ENCODE data around the gene CSH2. TPM values are rescaled to one million over a fixed set of nuclear protein-coding genes. Genes with fewer than 3 reads are reported as not detected.

The CSH2 gene
- total and polyA plus RNA-seq, 2 of the 13 experiments (the other 11 are each of a cell fraction or from before 2014, with no cell fraction given), result not detected

DNA sequence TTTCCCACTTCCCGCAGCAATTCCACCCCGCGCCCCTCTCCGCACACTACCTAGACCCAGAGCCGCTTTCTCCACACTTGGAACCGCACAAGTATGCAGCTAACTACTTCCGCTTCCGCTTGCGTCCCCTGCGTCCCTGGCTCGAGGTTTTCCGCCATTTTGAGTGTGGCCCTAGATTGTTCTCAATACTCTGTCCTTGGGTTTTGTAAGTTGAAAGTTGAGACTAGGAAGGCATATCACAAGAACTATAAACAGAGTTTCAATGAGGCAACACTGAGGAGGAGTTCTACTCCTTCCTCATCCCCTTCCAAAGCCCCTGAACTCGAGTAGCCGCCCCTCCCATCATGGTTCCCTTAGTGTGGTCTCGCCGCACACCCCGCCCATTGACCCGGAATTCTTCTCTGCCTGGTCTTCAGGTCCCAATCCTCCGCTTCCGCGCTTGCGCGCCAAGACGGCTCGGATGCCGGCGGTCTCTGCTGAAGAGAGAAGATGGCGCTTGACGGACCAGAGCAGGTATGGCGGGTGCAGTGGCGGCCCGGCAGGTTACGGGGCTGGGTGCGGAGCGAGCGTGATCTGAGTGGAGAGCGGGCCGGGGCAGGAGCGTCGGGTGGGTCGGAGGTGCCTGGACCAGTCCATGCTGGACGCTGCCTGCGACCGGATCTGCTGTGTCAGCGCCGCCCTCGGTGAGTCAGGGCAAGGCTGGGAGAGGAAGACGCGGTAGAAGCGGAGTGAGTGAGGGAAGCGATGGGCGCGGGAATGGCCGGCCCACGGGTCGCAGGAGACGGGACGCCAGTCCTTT is 46.3 kb downstream of the CSH2 start, which contains the start of the genes FTSJ3 and PSMC5 (continued):
- peak; percentile 96 for TF ChIP-seq ZNF572 (CRISPR knock-in tag; IDR thresholded peaks at IDR 0.05)
- TF ChIP-seq, protein P1, sequence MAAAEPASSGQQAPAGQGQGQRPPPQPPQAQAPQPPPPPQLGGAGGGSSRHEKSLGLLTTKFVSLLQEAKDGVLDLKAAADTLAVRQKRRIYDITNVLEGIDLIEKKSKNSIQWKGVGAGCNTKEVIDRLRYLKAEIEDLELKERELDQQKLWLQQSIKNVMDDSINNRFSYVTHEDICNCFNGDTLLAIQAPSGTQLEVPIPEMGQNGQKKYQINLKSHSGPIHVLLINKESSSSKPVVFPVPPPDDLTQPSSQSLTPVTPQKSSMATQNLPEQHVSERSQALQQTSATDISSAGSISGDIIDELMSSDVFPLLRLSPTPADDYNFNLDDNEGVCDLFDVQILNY (CRISPR knock-in tag; conservative IDR thresholded peaks at IDR 0.05), result peak; percentile 74; the same call in 1 of the 2 replicates
- TF ChIP-seq ZNF232 (CRISPR knock-in tag; IDR thresholded peaks at IDR 0.05; ENCODE audit: borderline replicate concordance), result peak; percentile 90; the same call in 1 of the 2 replicates
- TF ChIP-seq GMEB2 (CRISPR knock-in tag; IDR thresholded peaks at IDR 0.05; ENCODE audit: low read depth), result peak; percentile 100
- peak; percentile 97 for TF ChIP-seq ZNF776 (CRISPR knock-in tag; IDR thresholded peaks at IDR 0.05)
- peak; percentile 55; the same call in 1 of the 2 replicates for TF ChIP-seq ZNF446 (CRISPR knock-in tag; IDR thresholded peaks at IDR 0.05)
- TF ChIP-seq PHF21A (CRISPR knock-in tag; IDR thresholded peaks at IDR 0.05), result peak; percentile 78
- peak; percentile 15; the same call in 1 of the 2 replicates for TF ChIP-seq ZNF652 (CRISPR knock-in tag; IDR thresholded peaks at IDR 0.05; ENCODE audit: borderline replicate concordance, low read depth)
- TF ChIP-seq SMARCC2 (IDR thresholded peaks at IDR 0.05), result no peak
- peak; percentile 69; the same call in 1 of the 2 replicates for TF ChIP-seq ZNF766 (CRISPR knock-in tag; IDR thresholded peaks at IDR 0.05; ENCODE audit: borderline replicate concordance)
- TF ChIP-seq ZNF121 (CRISPR knock-in tag; IDR thresholded peaks at IDR 0.05), result no peak
- TF ChIP-seq SIX4 (CRISPR knock-in tag; IDR thresholded peaks at IDR 0.05), result peak; percentile 55; the same call in 1 of the 2 replicates
- TF ChIP-seq MIER3 (CRISPR knock-in tag; IDR thresholded peaks at IDR 0.05; ENCODE audit: borderline replicate concordance), result peak; percentile 79
- TF ChIP-seq FOXK2 (IDR thresholded peaks at IDR 0.05), result no peak
- TF ChIP-seq ATF3 (CRISPR knock-in tag; IDR thresholded peaks at IDR 0.05), result peak; percentile 54; the same call in 1 of the 2 replicates
- peak; percentile 89 for TF ChIP-seq ZBTB8A (CRISPR knock-in tag; IDR thresholded peaks at IDR 0.05; ENCODE audit: borderline replicate concordance, low read depth)
- TF ChIP-seq ZBTB7A (CRISPR knock-in tag; IDR thresholded peaks at IDR 0.05), result no peak
- TF ChIP-seq TCF7 (IDR thresholded peaks at IDR 0.05; ENCODE audit: low read depth), result no peak
- TF ChIP-seq, protein P2, sequence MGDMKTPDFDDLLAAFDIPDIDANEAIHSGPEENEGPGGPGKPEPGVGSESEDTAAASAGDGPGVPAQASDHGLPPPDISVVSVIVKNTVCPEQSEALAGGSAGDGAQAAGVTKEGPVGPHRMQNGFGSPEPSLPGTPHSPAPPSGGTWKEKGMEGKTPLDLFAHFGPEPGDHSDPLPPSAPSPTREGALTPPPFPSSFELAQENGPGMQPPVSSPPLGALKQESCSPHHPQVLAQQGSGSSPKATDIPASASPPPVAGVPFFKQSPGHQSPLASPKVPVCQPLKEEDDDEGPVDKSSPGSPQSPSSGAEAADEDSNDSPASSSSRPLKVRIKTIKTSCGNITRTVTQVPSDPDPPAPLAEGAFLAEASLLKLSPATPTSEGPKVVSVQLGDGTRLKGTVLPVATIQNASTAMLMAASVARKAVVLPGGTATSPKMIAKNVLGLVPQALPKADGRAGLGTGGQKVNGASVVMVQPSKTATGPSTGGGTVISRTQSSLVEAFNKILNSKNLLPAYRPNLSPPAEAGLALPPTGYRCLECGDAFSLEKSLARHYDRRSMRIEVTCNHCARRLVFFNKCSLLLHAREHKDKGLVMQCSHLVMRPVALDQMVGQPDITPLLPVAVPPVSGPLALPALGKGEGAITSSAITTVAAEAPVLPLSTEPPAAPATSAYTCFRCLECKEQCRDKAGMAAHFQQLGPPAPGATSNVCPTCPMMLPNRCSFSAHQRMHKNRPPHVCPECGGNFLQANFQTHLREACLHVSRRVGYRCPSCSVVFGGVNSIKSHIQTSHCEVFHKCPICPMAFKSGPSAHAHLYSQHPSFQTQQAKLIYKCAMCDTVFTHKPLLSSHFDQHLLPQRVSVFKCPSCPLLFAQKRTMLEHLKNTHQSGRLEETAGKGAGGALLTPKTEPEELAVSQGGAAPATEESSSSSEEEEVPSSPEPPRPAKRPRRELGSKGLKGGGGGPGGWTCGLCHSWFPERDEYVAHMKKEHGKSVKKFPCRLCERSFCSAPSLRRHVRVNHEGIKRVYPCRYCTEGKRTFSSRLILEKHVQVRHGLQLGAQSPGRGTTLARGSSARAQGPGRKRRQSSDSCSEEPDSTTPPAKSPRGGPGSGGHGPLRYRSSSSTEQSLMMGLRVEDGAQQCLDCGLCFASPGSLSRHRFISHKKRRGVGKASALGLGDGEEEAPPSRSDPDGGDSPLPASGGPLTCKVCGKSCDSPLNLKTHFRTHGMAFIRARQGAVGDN (CRISPR knock-in tag; IDR thresholded peaks at IDR 0.05), result peak; percentile 93
- peak; percentile 84 for TF ChIP-seq MED8 (CRISPR knock-in tag; IDR thresholded peaks at IDR 0.05; ENCODE audit: insufficient replicate concordance)
- TF ChIP-seq, protein P3, sequence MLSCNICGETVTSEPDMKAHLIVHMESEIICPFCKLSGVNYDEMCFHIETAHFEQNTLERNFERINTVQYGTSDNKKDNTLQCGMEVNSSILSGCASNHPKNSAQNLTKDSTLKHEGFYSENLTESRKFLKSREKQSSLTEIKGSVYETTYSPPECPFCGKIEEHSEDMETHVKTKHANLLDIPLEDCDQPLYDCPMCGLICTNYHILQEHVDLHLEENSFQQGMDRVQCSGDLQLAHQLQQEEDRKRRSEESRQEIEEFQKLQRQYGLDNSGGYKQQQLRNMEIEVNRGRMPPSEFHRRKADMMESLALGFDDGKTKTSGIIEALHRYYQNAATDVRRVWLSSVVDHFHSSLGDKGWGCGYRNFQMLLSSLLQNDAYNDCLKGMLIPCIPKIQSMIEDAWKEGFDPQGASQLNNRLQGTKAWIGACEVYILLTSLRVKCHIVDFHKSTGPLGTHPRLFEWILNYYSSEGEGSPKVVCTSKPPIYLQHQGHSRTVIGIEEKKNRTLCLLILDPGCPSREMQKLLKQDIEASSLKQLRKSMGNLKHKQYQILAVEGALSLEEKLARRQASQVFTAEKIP (CRISPR knock-in tag; IDR thresholded peaks at IDR 0.05; ENCODE audit: borderline replicate concordance), result no peak
